A549 treated with Mapracorat at 1 μM for 4 hours (cell line): ENCODE data around the gene FANCE. TPM values are rescaled to one million over a fixed set of nuclear protein-coding genes. Genes with fewer than 3 reads are reported as not detected.

Experiments
- total RNA-seq: library from RNA; stranded (reverse); fragments of 200-300 nt; extraction: Qiagen RNA extraction; gene quantifications from 5 replicates; pipeline ENCODE4 v1.2.3, GENCODE V29; 2022

Gene FANCE, protein sequence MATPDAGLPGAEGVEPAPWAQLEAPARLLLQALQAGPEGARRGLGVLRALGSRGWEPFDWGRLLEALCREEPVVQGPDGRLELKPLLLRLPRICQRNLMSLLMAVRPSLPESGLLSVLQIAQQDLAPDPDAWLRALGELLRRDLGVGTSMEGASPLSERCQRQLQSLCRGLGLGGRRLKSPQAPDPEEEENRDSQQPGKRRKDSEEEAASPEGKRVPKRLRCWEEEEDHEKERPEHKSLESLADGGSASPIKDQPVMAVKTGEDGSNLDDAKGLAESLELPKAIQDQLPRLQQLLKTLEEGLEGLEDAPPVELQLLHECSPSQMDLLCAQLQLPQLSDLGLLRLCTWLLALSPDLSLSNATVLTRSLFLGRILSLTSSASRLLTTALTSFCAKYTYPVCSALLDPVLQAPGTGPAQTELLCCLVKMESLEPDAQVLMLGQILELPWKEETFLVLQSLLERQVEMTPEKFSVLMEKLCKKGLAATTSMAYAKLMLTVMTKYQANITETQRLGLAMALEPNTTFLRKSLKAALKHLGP
- 3.1 to 3.8 TPM (median 3.6 TPM) in 5 replicates for total RNA-seq

DNA sequence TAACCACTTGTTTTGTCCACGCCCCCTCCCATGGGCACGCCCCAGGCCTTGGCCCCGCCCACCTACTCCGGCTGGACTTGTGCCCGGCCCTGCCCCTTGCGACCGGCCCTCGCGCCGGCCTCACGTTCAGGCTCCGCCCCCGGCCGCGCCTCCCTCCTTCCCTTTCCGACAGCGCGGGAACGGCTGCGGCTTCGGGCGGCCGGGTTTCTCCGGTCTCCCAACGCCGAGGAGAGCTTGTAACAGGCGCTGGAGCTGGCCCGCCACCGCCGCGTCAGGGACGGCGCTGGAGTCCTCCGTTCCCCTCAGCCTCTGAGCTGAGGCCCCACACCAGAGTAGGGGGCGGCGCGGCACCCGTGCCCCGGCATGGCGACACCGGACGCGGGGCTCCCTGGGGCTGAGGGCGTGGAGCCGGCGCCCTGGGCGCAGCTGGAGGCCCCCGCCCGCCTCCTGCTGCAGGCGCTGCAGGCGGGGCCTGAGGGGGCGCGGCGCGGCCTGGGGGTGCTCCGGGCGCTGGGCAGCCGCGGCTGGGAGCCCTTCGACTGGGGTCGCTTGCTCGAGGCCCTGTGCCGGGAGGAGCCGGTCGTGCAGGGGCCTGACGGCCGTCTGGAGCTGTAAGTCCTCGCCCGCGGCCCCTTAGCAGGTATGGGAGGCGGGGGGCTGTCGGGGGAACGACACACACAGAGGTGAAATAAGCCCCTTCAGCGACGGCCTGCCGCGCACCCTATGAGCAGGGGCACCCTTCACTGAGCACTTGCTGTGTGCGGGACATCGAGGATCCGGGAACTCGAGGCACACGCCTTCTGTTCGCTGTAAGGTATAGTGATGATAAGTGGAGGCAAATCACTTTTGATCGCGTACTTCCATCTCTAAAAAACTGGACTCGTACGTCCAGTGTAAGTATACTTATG is at the start of gene FANCE:
TSS of gene FANCE (plus strand) at position 156 of the 908 bp plus-strand sequence. CDS start at position 364, 208 bp downstream.

DNA sequence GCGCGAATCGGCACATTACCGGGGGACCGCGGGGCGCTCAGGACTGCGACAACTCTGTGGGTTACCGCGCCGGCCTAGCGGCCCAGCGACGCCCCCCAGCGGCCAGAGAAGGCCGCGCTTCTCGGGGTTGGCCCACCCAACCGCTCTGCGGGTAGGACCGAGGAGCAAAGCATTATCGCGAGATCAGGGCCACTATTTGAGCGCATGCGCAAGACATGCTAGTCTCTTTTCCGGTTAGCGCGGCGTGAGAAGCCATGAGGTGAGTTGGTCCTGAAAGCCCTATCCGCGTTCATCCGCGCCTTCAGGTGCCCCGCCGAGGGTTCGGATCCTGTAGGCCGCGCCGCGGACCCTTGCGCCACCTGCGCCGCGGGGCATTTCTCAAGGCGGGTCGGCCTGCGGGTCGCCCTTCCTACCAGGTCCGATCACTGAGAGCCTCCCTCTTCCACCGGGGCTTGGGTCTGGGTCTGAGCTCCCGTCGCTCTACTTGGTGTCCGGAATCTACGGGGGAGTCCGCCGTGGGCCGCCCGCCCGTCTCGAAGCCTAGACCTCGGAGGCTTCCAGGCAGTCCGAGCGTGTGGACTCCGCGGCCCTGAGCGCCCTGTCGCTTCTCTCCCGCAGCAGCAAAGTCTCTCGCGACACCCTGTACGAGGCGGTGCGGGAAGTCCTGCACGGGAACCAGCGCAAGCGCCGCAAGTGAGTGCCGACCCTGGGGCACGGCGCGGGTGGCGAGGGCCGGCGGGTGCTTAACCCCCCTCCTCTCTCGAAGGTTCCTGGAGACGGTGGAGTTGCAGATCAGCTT is 16.2 kb downstream of the FANCE start, which contains the start of gene RPL10A:
TSS of gene RPL10A (plus strand) at position 221 of the 799 bp plus-strand sequence. CDS start at position 255, 34 bp downstream.

DNA sequence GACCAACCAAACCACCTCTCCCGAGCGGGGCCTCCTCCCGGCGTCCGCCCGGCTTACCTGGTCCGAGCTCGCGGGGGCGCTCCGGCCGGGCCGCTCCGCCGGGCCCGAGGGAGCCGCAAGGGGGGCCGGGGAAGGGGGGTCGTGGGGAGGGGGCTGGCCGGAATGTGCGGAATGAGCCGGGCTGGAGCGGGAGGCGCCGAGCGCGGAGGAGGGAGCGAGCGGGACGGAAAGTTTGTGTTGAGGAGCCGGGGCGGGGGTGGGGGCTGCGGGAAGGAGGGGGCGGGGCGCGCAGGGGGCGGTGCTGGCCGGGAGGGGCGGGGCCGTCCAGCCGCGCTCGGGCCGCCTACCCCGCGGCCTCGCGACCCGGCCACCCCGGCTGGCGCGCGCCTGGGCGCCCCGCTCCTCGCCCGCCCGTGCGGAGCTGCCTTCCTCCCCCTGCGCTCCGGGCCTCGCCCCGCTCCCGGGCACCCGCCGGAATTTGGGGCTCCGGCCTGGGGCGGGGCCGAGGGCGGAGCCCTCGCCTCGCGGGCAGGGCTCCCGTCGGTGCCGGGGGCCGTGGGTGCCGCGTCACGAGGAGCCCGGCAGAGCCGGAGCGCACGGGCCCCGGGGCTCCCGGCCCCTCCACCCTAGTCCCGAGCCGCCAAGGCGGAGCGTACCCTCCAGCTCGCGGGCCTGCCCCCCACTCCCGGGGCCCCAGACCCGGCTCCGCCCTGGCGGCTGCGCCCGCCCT is 44.9 kb downstream of the FANCE start, which contains the start of gene TEAD3:
TSS of gene TEAD3 (minus strand) at position 239 of the 730 bp plus-strand sequence.

DNA sequence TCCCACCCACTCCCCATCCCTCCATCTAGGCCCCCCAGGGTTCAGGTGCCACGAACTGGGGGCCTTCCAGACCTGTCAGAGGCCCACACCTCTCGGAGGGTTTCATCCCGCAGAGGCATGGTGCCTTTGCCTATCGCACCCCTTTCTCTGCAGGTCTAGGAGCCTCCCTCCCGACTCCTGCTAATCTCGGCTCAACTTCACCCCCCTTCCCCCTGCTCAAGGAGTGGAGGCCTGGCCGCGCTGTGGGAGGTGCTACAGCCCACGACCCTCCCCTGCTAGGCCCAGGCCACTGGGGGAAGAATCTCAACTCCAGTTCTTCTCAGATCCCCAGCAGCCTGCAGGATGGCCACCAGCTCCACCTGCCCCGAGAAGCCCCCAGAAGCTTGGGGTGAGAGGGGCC is 60.6 kb downstream of the FANCE start, which contains the start of gene TULP1:
TSS of gene TULP1 (minus strand) at position 157 of the 400 bp plus-strand sequence. CDS start at position 119, 38 bp downstream.

Other genes starting within 250 kb of the FANCE start
- gene SCUBE3, start 238.4 kb upstream of the FANCE start, total RNA-seq: 0.03 to 0.07 TPM (median 0.05 TPM) in 5 replicates
- gene ZNF76, start 192.6 kb upstream of the FANCE start, total RNA-seq: 7.7 to 10.6 TPM (median 9.4 TPM) in 5 replicates
- 0.10 to 0.19 TPM in 2 of 5 replicates, not detected in the others for gene DEF6, start 154.5 kb upstream of the FANCE start, total RNA-seq
- 4.6 to 6.7 TPM (median 6.0 TPM) in 5 replicates for gene PPARD, start 109.8 kb upstream of the FANCE start, total RNA-seq
- 1,498 to 1,585 TPM (median 1,526 TPM) in 5 replicates for gene RPL10A, start 16.1 kb downstream of the FANCE start, total RNA-seq
- gene TEAD3, start 44.7 kb downstream of the FANCE start, total RNA-seq: 5.6 to 7.9 TPM (median 7.4 TPM) in 5 replicates
- not detected in 5 replicates for gene TULP1, start 60.6 kb downstream of the FANCE start, total RNA-seq
- gene FKBP5, start 236.6 kb downstream of the FANCE start, total RNA-seq: 91.6 to 128 TPM (median 116 TPM) in 5 replicates